NCI-H345 (cell line): ENCODE results near the gene KRT79.
"Not testable (repeated sequence)": the region's sequence is repeated elsewhere in the genome, so short reads cannot be mapped to it uniquely, and the experiment has no call there.

Source experiments
- DNase-seq: peaks from one replicate; lab custom pipeline; 2025; lab: John Stamatoyannopoulos, UW

KRT79 gene

DNA sequence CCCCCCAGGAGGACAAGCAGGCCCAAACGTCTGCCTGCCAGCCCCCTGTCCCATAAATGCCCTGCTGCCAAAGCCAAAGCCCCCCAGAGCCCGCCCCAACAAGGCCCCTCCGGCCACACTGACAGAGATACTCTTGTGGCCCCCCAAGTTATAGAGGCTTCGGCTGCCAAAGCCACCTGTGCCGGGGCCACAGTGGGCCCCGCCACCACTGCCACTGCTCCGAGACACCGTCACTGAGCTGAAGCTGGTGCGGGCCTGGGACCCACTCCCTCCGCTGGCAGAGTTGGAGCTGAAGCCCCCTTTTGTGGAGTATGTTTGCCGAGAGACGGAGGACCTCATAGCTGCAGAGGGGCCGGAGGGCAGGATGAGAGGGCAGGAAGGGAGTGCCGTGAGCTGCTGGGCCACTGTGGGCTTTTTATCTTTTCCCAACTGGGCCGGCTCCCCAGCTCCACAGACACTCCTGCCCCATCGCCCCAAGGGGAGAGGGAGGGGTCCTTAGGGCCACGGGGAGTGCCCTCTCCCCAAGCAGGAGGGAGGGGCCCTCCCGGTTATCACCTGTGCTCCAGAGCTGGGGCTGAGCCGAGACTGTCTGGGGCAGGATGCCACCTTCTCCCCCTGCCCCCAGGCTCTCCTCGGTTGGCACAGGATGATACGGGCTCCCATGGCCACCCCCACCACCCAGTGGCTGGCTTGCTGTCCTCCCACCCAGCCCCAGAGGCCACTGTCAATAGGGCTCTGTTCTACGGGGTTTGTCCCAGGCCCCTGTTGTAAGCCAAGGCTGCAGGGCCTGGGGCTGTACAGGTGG lies at the start of gene KRT79:
KRT79 (minus strand) TSS at position 390 of the 805 bp plus-strand sequence; CDS start at position 339, 51 bp downstream.
- DNase-seq: no peak

DNA sequence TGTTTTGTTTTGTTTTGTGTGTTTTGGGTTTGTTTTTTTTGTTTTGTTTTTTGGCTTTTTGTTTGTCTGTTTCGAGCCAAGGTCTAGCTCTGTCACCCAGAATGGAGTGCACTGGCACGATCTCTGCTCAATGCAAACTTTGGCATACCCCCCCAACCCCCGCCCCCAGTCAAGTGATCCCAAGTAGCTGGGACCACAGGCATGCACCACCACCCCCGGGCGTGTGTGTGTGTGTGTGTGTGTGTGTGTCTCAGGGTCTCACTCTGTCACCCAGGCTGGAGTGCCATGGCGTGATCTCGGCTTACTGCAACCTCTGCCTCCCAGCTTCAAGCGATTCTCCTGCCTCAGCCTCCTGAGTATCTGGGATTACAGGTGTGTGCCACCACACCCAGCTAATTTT lies 46.4 kb upstream of the KRT79 start:
- not testable (repeated sequence) for DNase-seq

DNA sequence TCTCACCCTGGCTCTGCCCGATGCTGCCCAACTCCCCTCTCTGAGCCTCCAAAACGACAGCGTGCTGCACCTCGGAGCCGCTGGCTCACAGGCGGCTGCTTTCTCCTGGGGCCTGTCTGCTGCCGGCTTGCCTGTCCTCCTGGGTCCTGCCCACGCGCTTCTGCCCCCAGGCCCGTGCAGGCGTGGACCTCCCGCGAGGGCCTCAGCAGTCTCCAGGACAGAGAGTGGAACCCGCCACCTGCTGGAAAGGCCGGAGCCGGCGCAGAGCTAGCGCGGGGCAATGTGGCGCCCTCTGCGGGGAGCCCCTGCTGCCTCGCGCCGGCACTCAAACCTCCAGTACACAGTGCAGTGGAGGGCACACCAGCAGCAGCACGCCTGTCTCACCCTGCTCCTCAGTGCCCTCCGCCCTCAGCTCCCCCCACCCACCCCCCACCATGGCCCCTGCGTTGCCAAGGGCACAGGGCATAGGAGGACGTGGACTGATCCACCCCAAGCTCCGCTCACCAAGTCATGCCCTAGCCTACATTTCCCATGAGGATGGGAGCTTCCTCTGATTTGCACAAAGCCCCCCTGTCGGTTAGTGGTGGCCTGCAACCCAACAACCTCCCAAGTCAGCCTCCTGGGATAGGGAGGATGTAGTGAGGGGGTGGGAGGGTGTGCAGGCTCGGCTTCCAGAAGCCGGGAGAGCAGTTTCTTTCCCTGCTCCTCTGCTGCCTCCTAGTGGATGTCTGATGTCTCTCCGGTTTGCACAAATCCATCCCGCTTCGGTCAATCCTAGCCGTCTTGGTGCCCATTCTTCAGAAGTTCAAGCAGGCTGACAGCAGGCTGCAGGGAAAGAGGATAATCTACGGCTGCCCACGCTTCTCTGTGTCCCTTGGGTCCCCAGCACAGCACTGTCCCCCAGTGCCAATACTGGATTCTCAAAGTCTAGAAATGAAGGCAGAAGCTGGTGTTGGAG lies 45.6 kb upstream of the KRT79 start:
- peak; percentile 86 for DNase-seq

DNA sequence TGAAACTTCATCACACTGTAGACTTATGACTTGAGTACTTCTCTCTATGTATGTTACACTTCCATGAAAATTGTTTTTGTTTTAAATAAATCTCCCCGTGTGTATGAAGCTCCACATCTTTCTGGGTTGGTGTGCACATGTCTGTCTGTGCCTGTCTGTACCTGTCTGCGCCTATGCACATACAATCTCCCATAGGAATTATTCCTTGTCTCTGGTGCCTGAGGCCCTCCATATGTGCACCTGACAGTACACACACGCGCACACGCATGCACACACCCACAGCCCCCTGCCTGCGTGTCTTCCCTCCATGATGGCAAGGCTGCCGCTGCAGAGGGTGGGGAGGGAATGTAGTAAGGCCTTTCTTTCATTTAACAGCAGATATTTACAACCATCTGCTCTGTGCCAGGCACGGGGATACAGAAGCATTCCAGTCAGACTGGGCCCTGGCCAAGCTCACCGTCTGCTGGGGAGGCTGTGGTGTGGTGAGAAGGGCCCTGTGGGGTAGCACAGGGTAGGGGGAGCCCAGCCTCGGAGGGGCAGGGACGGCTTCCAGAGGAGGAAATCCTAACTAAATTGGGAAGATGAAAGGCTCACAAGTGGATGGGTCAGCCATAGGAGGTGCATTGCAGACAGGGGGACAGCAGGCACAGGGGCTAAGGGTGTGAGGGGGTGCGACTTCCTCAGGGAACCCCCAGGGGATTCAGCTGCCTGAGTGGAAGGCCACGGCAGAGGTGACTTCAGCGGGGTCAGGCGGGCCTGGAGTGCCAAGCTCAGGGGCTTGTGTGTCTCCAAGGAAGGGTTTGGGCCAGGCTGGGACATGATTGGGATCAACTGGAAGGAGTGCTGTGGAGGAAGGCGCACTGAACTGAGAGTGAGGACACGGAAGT lies 44.6 kb upstream of the KRT79 start:
- no peak for DNase-seq

DNA sequence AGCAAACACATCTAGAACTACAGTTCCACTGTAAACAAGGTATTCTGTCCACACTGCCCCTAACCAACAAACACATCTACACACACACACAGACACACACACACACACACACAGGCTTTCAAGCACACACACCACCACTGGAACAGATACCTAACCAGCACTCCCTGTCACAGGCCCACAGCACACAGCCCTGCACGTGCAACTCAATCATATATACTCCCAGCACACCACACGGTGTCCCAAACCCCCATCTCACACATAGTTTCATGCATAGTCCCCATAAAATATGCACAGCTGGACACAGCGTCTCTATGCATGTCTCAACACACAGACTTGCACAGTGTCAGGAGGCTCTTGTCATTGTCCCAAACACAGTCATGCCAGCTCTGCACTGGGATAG lies 43.1 kb upstream of the KRT79 start:
- DNase-seq: no peak

DNA sequence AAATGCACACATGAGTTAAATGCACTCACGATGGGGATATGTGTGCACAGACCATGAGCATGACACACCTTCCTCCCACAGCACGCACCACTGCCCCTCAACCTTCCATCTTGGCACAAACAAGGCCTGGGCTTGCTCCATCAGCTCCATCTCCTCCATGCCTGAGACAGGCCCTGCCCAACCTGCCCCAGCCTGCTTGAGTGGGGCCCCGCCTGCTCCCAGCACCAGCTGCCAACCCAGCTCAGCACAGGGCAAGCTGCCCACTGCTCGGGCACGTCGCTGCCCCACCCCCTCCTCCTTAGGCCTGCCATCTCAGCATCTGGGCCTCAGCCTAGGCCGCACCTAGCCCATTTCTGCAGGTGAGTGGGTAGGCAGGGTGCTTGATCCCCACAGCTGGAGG lies 42.3 kb upstream of the KRT79 start:
- DNase-seq: peak; percentile 57

DNA sequence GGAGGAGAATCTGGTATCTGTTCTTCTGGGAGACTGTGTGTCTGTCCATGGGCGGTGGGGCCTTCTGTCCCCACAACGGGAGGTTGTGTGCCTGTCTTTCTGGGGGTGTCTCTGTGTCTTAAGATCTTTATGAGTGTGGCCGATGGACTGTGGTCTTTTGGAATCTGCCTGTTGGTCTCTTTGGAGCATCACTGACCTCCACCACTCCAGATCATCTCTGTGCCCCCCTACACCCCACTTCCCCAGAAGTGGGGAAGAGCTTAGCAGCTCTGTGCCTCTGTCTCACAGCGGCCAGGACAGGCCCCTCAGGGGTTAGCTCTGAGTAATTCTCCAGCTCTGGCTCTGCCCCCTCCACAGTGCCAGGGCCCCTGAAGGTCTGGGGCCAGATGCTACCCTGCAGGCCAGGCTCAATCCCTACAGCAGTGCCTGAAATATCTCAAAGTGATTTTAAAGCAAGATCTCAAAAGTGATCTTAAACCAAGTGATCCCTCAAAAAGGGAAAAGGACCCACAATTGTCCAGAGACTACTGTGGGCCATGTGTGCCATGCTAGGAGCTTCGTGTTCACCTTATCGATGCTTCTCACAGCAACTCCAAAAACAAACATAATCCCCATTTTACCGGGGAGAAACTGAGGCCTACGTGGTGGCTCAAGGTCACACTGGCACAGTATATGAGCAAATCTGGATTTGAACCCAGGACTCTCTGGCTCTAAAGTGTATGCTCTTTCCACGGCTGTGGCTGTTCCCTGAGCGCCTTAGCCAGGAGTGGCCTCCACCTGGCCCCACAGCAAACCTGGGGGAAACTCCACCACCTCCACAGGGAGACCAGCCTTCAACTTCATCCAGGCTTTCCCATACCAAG lies 40.7 kb upstream of the KRT79 start:
- no peak for DNase-seq

DNA sequence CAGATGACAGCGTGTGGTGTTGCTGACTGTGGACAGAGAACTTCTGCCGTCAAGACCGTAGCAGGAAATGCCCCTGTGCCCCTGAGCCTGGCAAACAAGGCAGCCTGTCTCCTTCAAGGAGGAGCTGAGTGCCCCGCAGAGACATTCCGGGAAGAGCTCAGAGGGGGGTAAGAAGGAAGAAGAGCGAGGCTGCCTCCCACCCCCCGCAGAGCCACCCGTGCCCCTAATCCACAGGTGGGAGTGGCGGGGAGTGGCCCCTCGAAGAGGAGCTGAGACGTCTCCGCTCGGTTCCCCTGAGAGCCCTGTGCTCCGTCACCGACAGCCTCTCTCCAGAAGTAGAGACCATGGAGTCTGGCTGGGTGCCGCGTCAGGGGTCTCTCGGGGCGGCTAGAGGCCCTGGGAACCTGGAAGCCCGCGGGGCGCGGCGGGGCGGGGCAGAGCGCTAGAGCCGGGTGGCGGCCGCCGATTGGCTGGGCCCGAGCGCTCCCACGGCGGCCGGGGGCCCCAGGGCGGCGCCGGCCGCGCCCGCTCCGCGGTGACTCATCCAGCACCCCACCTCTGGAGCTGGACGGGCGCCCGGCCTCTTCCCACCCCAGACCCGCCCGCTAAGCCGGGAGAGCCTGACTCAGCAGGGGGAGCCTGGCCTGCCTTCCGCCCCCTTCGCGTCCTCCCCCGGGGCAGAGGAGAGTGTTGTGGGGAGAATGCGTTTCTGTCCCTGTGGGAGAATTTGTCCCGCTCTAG lies 39.9 kb upstream of the KRT79 start:
- DNase-seq: peak; percentile 81

DNA sequence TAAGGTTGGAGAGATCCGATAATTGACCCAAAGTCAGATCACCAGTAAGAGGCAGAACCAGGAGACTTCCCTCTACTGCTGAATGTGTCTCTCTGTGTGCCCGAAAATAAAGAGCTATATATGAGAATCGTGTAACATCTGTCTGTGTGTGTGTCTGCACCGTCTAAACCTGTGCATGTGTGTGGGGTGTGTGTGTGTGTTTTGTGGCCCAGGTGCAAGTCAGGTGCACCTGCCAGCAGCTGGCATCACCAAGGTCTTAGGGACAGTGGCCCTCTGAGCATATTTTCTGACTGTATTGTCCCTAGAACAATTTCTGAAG lies 39.4 kb upstream of the KRT79 start:
- peak; percentile 42 for DNase-seq

DNA sequence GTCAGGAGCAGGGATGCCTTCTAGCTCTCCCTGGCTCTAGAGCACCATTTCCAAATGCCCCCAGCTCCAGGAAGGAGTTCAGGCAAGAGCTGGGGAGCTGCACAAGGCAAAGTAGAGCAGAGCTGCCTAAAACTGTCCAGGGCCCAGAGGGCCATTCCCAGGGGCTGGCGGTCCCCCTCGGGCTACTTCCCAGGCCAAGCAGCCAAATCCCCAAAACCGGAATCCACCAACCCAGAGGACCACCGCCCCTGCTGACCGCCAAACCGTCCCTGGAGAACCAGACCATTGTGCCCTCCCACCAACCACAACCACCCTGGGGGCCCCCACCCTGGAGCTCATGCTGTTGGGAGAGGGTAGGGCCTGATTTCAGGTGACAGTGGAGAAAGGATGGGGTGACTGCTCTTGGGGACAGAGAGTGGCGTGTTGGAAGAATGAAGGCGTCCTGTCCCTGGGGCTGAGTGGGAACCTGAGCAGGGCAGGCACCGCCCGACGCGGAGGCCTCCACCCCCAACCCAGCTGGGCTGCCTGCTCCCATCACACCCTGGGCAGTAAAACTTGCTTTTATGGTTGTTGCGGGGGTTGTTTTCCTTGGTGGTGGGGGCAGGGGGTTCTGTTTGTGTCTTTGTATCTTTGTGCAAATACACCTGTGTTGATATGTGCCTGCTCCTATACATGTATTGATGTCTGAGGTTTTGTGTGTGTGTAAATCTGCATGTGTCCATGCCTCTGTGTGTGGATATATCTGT lies 38.7 kb upstream of the KRT79 start:
- no peak for DNase-seq

DNA sequence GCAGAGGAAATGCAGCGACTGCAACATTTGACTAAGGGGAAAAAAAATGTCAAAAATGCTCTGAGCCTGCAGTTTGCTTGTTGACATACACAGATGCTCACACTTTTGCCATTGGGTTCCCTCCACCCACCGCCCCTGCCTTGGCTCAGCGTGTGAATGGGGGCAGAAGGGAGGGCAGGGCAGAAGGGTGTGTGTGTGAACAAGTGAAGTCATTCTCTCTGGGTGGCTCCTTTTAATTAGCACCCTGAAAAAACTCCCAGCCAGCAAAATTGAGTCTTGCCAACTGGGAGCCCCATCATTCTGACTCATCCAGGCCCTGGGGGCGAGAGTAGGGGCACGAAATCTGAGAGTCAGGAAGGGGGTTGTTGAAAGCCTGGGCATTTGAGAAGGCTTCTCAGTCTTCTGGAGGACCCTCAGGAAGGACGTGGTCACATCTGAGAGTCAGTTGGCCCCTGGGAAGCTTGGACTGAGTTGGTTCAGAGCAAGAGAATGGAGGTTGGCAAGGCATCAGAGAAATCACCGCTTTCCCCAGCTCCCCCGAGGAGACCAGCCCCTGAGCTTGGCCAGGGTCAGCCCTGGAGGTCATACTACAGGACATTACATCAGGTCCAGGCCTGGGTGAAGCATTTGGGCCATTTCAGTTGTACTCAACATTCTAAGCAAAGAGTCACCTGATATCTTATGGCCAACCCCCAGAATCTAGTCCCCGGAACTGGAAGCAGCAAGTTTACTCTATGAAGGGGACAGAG lies 37.4 kb upstream of the KRT79 start:
- no peak for DNase-seq

DNA sequence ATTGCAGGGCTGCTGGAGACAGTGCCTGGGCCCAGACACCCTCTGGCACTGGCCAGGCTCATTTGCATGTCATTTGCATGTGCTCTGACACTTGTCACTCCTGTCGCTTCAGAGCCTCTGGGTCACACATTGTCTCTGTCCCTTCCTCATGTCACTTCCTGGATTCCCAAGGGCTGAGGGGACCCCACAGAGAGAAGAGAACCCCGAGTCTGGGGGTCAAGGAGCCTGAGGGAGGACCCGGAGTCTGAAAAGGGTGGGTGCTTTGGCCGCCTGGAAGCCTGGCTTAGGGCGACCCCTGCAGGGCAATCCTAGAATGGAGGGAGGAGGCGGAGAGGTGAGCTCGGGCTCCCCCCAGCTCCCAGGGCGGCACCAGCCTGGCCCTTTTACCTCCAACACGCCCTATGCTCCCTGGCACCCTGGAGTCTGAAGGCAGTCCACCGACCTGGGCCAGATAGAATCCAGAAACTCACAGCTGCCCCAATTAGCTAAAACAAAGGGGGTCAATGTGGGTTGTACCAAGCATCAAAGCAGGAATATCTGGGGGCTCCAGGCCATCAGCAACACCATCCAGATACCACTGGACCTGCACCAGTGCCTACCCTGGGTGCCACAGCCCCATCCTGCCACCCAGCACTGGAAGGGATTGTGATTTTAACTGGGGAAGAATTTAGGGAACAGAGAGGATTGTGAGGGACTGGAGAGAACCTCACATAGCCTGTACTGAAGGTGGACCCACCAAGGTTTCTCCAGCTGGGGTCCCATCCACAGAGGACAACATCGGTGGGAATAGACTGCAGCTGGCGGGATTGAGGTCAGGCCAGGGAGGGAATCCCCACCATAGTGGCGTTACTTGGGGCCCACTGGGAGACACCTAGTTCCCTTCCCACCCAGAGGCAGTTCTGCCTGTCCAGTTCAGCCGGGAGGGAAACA lies 36.5 kb upstream of the KRT79 start:
- peak; percentile 51 for DNase-seq

DNA sequence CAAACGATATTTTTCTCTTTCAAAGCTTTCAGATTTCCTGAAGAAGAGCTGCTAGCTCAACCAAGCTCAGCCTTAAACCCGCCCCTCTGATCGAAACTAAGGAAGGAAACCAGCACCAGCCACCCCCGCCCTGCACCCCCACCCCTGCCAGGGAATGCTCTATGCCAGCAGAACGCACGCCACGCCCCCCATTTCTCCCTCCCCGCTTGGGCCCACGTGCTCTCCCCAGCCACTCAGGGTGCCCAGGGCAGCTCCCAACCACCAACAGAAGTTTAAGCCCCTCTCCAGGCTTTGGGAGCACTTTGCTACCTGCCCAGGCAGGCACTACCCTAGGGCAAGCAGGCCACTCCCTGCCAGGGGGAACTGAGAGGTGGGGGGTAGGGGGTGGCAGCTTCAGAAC lies 33.5 kb upstream of the KRT79 start:
- no peak for DNase-seq

DNA sequence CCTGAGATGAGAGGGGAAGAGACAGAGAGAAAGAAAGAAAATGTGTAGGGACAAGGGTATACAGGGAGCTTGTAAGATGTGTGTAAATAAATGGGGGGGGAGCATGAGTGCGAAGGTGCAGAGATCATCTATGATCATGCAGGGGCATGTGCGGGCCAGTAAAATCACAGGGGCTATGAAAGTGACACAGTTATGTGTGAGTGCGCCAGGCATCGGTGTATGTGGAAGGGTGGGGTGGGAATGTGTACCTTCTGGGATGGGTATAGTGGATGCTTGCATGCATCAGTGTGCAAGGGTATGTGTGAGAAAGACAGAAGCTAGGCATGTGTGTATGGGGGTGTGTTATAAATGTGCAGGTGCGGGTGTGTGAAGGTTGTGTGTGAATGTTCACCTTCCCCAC lies 33.0 kb upstream of the KRT79 start:
- no peak for DNase-seq

DNA sequence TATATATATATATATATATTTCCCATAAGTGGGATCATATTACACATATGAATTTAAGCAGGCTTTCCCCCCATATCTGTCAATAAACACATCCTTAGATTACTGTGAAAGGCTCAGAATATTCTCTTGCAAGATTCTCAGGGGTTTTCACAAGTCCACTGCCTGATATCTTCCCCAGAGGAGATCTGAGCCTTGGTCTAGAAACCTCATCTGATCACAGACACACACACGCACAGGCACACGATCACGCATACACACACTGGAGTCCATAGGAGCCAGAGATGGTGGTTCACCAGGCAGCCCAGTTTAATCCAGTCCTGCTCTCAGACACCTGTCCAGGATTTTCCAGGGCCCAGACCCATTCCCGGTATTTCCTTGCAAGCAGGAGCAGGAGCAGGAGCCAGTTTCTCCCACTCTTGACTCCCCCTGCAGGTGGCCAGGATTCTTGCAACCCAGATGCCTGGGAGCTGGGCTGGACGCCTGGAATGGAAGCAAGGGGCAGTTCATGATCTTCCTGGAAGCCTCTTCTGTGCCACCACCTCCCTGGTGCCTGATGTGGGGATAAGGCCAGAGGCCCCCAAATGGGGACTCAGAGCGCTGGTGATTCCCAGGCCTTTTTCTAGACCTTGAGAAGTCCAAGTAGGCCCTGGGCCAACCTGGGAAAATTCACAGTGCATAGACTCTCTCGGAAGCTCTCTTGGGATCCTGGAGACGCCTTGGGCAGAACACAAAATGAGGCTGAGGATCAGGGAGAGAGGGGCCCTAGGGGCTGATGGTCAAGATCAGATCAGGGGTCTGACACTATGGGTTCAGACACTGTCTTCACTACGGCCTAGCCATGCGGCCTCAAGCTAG lies 31.2 kb upstream of the KRT79 start:
- peak; percentile 81 for DNase-seq

DNA sequence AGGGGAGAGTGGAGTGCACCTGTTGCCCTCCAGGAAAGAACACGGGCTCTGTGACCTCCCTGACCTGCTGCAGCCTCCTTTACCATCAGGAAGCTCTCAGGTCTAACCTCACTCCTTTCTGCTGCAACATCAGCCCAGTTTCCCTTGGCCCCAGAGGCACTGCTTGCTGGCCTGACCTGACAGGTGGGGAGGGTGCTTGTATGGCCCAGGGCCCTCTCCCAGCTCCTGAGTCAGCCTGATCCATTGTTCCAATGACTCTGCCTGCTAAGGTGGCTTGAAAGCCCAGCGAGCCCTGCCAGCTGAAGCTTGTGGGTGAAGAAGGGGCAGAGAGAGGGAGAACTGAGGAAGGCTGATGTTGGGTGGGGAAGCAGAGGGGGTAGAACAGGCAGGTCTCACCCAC lies 27.9 kb upstream of the KRT79 start:
- DNase-seq: no peak

DNA sequence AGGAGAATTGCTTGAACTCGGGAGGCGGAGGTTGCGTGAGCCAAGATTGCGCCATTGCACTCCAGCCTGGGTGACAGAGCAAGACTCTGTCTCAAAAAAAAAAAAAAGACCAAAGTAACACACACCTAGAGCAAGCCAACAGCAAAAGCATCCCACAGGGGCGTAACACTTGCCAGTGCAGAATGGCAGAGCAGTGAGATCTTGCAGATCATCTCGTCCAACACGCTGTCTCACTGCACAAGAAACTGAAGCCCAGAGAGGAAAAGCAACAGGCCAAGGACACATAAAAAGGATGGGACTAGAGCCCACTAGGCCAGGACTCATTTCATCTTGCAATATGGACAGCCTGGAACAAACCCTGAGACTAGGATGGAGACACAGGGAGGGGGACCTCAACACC lies 27.4 kb upstream of the KRT79 start:
- DNase-seq: no peak
